GM18507 (cell line): ENCODE results near the gene CDA.
"Not testable (repeated sequence)": the region's sequence is repeated elsewhere in the genome, so short reads cannot be mapped to it uniquely, and the experiment has no call there.

Source experiments
- DNase-seq: peaks from one replicate; pipeline ENCODE4 v3.0.0; 2011; ENCODE audit warnings: low read depth; ENCODE audit not compliant: insufficient read length; ENCODE audit errors: extremely low spot score
- FAIRE-seq: peaks from 2 replicates; lab custom pipeline; 2011; peaks lifted over from hg19 to GRCh38; lab: Jason Lieb, UNC

Gene CDA

GRCh38 chr1:20584890-20585289, 4.0 kb upstream of the CDA start:
- FAIRE-seq (no peak), DNase-seq (no peak)

DNA sequence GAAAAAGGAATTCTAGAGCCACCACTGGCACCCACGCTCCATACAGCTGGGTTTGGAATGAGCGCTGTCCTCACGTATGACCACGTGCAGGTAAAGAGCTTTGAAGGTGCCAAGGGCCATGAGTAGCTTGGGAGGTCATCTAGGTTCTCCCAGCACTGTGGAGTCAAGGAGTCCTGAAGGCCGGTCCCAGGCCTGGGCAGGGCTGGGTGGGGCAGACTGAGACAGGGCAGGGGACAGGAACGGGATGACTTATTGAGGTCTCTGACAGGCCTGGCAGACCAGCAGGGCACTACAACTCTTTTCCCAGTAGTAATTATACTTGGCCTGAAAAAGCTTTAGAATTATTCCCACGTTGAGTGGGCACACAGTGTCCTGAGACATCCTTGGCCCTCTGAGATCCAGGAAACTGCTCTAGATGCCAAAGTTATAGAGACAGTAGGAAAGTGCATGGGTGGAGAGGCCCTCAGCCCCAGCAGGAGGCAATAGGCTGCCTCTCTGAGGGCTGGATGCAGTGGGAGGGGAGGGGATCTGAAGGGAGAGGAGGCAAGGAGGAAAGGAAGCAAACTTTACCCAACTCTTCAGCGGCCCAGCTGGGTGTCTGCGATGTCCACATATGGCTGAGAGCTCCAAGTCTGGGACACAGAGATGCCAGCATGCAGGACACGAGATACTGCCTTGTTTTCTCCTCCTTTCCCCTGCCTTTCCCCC, 1.8 kb upstream of the CDA start:
- FAIRE-seq: no peak
- DNase-seq: no peak

DNA sequence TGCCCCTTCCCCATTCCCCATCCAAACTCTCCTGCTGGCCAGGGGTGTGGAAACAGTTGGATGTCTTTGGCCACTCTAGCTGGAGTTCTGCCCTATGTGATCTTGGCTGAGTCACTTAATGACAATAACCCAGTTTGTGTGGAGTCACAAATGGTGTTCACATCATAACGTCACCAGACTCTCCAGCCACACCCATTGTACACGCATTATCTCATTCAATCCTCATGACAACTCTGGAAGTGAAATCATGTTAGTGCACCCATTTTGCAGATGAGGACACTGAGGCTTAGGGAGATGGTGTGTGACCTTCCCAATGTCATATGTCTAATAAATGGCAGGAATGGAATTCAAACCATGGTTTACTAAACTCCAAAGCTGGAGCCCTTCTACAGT, 1.2 kb upstream of the CDA start:
- DNase-seq (no peak), FAIRE-seq (no peak)

GRCh38 chr1:20589331-20590278, 708 bp downstream of the CDA start:
- FAIRE-seq (no peak), DNase-seq (no peak)

GRCh38 chr1:20590306-20590777, 1.4 kb downstream of the CDA start:
- DNase-seq: no peak
- no peak for FAIRE-seq

DNA sequence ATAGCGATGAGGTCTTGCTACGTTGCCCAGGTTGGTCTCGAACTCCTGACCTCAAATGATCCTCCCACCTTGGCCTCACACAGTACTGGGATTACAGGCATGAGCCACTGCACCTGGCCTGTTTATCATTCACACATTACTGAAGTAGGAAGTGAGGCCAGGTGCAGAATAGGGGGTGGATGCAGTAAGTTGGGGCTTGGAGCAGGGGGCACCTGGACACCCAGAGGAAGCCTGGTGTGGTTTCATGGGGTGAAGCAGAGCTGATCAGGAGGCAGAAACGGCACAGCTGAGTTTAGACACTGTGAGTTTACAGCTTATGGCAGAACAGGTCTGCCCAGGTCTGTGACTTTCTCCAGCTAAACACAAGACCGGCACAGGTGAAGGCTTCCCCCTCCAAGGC, 4.9 kb downstream of the CDA start:
- DNase-seq (no peak), FAIRE-seq (no peak)

DNA sequence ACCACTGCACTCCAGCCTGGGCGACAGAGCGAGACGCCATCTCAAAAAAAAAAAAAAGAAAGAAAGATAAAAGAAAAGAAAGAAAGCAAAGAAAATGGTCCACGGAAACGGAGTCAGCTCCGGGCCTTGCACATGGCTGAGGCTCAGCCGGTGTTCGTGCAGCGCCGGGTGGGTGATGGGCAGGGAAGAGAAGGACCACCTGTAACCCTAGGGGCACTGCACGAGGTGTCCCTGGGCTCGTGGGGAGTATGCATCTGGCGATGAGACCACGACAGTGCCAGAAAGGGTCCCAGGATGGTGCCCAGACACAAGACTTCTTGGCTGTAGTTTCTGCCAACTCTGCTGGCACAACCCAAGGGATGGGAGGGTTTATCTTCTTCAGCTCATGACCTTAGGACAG, 5.8 kb downstream of the CDA start:
- no peak for FAIRE-seq

DNA sequence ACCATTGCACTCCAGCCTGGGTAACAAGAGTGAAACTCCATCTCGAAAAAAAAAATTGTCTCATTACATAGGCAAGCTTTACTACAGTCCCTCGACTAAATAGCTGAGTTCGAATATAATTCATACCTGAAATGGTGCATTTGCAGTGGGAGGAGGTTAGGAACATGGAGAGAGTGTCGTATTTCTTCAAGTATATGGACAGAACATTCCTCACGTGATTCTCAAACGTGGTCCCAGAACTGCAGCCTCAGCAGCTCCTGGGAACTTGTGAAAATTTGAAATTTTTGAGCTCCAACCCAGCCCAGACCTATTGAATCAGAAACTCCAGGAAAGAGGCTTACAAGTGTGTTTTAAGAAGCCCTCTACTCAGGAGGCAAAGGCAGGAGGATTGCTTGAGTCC, 7.2 kb downstream of the CDA start:
- DNase-seq (no peak), FAIRE-seq (no peak)

More for the DNA sequence above, 5.8 kb downstream of the CDA start:
- DNase-seq: no peak

GRCh38 chr1:20597650-20598049, 8.8 kb downstream of the CDA start:
- no peak for DNase-seq
- no peak for FAIRE-seq

DNA sequence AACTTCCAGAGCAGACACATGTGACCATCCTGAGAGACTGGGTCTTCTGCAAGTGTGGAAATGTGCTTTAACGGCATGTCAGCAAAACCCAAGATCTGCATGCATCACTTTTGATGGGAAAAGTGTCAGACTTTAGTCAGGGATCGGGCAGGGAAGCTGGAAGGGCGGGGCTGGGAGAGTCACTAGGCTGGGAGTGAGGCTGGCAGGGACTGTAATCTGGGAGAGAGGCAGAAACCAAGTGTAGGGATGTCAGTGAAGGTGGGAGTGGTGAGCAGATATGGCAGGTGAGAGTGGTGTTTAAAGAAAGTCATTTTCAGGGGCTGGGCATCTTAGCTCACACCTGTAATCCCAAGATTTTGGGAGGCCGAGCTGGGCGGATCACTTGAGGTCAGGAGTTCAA, 11.3 kb downstream of the CDA start:
- DNase-seq (no peak), FAIRE-seq (no peak)

GRCh38 chr1:20601129-20601825, 12.4 kb downstream of the CDA start:
- DNase-seq (no peak), FAIRE-seq (no peak)

DNA sequence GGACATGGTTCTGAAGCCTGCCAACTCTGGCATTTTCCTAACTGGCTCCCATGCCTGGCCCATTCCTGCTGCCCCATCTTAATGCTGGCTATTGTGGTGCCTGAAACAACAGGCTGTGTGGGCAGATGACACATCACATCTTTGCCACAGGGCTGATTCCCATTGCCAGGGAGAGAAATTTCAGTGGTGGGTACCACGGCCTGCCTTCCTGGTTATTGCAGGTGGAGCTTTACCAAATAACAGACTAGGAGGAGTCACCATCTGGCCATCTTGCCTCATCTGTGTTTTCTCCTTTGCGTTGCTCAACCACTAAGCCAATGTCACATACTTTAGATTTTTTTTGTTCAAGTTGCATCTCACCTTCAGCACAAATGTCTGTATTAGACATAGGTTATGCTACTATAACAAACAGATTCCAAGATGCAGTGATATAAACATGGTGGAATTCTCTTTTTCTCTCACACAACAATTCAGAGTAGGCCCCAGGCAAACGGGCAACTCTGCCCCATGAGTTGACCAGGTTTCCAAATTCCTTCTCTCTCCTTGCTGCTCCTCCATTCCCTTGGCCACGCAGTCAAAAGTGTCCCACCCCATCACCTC, 14.1 kb downstream of the CDA start:
- DNase-seq (no peak), FAIRE-seq (no peak)

- DNase-seq: no peak
- no peak for FAIRE-seq
Observed at GRCh38 chr1:20603504-20604464, 14.9 kb downstream of the CDA start.

DNA sequence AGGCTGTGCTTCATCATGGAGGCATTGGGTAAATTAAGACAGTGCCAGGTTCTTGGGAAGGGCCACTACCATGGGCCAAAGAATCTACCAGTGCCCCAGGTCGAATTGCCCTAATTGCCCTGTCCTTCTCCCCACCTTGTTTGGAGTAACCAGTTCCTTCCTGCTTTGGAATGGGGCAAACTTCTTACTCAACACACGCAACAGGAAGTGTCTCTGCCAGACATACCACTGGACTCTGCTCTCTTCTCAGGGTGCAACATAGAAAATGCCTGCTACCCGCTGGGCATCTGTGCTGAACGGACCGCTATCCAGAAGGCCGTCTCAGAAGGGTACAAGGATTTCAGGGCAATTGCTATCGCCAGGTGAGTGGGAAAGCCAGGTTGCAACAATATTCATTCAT, 15.8 kb downstream of the CDA start:
- no peak for FAIRE-seq

DNA sequence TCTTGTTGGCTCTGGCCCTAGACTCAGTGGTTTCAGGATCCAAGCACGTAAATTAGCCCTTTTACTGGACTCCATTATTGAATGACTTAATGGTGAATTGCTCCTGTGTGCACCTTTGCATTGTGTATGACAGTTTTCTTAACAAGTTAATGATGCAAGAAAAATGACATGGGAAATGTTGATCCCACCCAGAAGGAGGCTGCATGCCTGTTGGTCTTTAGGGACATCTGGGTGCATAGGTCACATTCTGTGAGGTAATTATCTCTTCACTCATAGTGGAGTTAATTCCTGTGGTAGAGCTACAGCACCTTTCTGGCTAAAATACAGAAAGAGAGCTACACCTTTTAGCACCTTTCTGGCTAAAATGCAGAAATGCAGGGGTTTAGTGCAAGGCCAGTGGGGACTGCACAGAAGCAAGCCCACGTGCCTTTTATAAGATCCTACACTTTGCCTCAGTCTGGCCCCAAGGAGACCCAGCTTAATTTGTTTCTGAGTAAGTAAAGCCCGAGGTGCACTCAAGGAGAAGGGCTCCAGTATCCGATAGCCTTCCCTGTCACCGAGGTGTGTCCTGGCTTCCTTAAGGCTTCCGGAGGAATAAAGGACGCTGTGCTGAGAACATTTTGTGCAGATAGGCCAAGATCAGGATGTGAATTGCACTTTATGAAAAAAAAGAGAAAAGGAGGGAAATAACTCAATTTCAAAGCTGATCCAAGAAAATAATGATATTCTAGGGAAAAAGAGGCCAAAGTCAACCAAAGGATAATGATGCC, 18.1 kb downstream of the CDA start:
- FAIRE-seq, DNase-seq: not testable (repeated sequence)

More for the DNA sequence above, 15.8 kb downstream of the CDA start:
- no peak for DNase-seq

- FAIRE-seq: no peak
- no peak for DNase-seq
Observed at GRCh38 chr1:20609541-20609940, 20.6 kb downstream of the CDA start.

GRCh38 chr1:20610970-20611369, 22.1 kb downstream of the CDA start:
- no peak for DNase-seq
- FAIRE-seq: no peak

- no peak for FAIRE-seq
- DNase-seq: no peak
Observed at GRCh38 chr1:20611652-20612051, 22.8 kb downstream of the CDA start.
